IPS-15b (cell line): Measurements from ENCODE around the gene CENPC.

ENCODE experiments used
- H3K27me3 ChIP-seq: one replicate; pipeline ENCODE4 v1.6.1; 2013; ENCODE audit warnings: low read length; ENCODE audit not compliant: control insufficient read depth, insufficient read depth
- H3K36me3 ChIP-seq: one replicate; pipeline ENCODE4 v1.6.1; 2013; ENCODE audit warnings: low read length; ENCODE audit not compliant: control insufficient read depth, insufficient read depth
- H3K4me1 ChIP-seq: one replicate; pipeline ENCODE4 v1.6.1; 2013; ENCODE audit warnings: mild to moderate bottlenecking, low read length; ENCODE audit not compliant: control insufficient read depth, insufficient read depth
- H3K4me3 ChIP-seq: one replicate; pipeline ENCODE4 v1.5.1; 2013; ENCODE audit warnings: low read depth, low read length
- H3K9ac ChIP-seq: one replicate; pipeline ENCODE4 v1.6.1; 2013; ENCODE audit warnings: low read depth, mild to moderate bottlenecking, low read length
- H3K9me3 ChIP-seq: one replicate; pipeline ENCODE4 v1.6.1; 2013; ENCODE audit warnings: mild to moderate bottlenecking, low read length; ENCODE audit not compliant: control insufficient read depth, insufficient read depth

Gene CENPC

DNA sequence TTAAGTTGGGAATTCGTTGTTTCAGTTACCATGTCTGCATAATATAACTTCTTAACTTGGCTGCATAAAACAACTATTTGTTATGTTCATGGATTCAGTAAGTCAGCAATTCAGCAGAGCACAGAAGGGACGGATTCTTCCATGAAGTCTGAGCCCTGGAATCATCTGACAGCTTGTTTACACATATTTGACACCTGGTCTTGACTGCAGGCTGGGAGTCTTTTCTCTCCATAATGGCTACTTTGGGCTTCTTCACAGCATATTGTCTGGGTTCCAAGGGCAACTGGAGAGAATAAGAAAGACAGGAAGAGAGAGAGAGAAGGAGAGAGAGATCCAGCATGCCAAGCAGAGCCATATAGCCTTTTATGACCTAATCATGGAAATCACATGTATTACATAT lies 23.1 kb downstream of the CENPC start:
- Histone ChIP-seq H3K36me3 (no peaks in the 10 kb centered on the region), H3K9ac (no peak overlapping the region), H3K9me3 (no peaks in the 10 kb centered on the region), H3K27me3 (no peaks in the 10 kb centered on the region), H3K4me1 (no peaks in the 10 kb centered on the region), H3K4me3 (no peak overlapping the region)

DNA sequence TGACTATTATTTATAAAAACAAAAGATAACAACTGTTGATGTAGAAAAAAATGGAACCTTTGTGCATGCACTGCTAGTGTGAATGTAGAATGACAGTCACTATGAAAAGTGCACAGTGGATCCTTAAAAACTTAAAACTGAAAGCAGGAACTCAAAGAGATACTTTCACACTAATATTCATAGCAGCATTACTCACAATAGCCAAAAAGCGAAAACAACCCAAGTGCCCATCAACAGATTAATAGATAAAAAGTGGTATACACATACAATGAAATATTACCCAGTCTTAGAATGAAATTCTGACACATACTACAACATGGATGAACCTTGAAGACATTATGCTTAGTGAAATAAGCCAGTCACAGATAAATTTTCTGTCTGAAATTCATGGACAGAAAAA lies 23.8 kb downstream of the CENPC start:
- H3K4me3 ChIP-seq = no peak overlapping the region
- H3K36me3 ChIP-seq = no peaks in the 10 kb centered on the region
- no peaks in the 10 kb centered on the region for H3K9me3 ChIP-seq

DNA sequence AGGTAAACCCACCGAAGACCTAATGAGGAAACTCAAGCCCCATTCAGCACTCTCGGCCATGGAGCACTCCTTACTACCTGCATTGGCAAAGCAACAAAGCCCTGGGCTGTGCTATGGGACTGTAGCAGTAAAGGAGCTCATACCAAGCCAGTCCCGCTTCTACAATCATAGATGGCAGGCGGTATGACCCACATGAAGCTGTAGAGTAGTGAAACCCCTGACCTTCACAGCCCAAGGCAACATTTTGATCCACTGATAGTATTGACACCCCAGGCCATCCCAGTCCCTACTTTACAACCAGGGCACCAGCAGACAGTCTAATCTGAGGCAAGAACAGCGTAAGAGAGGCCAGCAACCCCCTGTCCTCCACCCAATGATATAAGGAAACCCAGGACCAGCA lies 25.2 kb downstream of the CENPC start:
- Histone ChIP-seq H3K27me3 (no peaks in the 10 kb centered on the region), H3K4me1 (no peaks in the 10 kb centered on the region), H3K4me3 (no peak overlapping the region), H3K9me3 (no peaks in the 10 kb centered on the region), H3K9ac (no peak overlapping the region), H3K36me3 (no peaks in the 10 kb centered on the region)

More for the DNA sequence above, 23.8 kb downstream of the CENPC start:
- H3K9ac ChIP-seq = no peak overlapping the region
- no peaks in the 10 kb centered on the region for H3K27me3 ChIP-seq
- no peaks in the 10 kb centered on the region for H3K4me1 ChIP-seq

DNA sequence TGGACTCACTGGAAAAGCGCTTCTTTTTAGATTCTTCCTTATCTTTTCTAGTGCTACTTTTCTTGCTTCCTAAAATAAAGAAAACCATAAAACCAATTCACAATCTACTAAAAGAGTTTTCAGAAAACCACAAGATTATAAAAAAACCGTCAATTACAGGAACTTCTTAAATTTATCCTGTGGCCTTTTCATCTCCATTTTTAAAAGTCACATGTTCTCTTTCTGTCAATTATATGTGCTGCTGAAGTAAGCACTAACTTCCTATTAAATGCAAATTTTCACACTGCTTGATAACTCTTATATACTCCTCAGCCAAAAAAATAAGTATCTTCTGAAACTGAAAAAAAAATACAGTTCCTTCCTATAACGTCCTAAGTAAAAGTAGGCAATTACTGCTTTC lies 32.8 kb downstream of the CENPC start:
- H3K4me3 ChIP-seq = no peak overlapping the region
- H3K27me3 ChIP-seq = no peaks in the 10 kb centered on the region
- no peaks in the 10 kb centered on the region for H3K4me1 ChIP-seq
- no peak overlapping the region for H3K9ac ChIP-seq
- H3K9me3 ChIP-seq = no peaks in the 10 kb centered on the region
- no peaks in the 10 kb centered on the region for H3K36me3 ChIP-seq

DNA sequence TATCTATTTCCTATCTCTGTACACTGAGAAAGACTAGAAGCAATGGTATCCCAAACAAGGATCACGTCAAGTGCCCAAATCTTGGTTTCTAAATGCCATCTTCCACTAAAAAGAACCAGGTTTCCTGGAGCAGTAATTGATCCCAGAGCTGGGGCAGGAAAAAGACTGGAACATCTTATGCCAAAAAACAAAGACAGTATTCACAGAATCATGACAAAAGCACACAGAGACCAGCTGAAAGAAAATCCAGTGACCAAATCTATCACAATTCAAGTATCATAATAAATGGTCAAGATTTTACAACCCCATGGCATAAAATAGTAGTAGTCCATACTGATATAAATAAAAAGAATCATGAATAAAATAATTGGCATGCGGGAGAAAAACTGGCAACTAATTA lies 44.9 kb downstream of the CENPC start:
- Histone ChIP-seq H3K4me1 (no peaks in the 10 kb centered on the region), H3K9me3 (no peaks in the 10 kb centered on the region), H3K9ac (no peak overlapping the region), H3K27me3 (no peaks in the 10 kb centered on the region), H3K4me3 (no peak overlapping the region), H3K36me3 (no peaks in the 10 kb centered on the region)

DNA sequence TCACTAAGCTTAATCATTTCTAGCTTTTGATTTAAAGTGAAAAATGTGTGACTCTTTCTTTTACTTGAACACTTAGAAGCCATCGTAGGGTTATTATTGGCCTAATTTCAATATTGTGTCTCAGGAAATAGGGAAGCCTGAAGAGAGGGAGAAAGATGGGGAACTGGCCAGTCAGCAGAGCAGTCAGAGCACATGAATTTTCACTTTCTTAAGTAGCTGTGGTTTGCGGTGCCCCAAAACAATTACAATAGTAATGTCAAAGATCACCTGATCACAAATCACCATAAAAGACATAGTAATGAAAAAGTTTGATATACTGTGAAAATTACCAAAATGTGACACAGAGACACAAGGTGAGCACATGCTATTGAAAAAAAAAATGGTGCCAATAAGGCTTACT lies 45.5 kb downstream of the CENPC start:
- Histone ChIP-seq H3K9ac (no peak overlapping the region), H3K9me3 (no peaks in the 10 kb centered on the region), H3K27me3 (no peaks in the 10 kb centered on the region), H3K4me3 (no peak overlapping the region), H3K4me1 (no peaks in the 10 kb centered on the region), H3K36me3 (no peaks in the 10 kb centered on the region)

DNA sequence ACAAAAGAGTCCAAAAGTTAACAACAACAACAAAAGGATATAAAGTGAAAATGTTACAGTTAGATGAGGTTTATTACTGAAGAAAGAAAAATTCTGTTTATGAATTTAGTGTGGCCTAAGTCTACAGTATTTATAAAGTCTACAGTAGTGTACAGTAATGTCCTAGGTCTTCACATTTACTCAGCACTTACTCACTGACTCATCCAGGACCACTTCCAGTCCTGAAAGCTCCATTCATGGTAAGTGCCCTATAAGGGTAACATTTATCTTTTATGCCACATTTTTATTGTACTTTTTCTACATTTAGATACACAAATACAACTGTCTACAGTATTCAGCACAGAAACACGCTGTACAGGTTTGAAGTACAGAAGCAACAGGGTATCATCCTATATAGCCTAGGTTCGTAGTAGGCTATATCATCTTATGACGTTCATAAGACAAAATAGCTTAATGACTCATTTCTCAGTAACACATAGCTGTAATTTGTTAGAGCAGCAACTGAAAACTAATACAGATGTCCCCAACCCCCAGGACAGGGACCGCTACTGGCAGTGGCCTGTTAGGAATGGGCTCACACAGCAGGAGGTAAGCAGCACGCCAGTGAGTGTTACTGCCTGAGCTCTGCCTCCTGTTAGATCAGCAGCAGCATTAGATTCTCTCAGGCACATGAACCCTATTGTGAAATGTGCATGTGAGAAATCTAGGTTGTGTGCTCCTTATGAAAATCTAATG lies 61.3 kb downstream of the CENPC start:
- no peak overlapping the region for H3K4me3 ChIP-seq
- no peaks in the 10 kb centered on the region for H3K36me3 ChIP-seq
- H3K4me1 ChIP-seq = no peaks in the 10 kb centered on the region
- H3K27me3 ChIP-seq = no peaks in the 10 kb centered on the region
- H3K9ac ChIP-seq = no peak overlapping the region
- H3K9me3 ChIP-seq = no peaks in the 10 kb centered on the region

DNA sequence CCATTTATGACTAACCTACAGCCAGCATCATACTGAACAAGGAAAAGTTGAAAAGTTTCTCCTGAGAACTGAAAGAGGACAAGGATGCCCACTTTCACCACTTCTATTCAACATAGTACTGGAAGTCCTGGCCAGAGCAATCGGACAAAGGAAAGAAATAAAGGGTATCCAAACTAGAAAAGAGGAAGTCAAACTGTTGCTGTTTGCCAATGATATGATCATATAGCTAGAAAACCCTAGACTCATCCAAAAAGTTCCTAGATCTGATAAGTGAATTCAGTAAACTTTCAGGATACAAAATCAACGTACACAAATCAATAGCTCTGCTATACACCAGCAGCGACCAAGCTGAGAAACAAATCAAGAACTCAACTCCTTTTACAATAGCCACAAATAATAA lies 64.5 kb downstream of the CENPC start:
- peaks cover 2% of the 10 kb centered on the region for H3K36me3 ChIP-seq
- peaks cover 7% of the 10 kb centered on the region for H3K4me1 ChIP-seq
- H3K9me3 ChIP-seq = no peaks in the 10 kb centered on the region
- H3K4me3 ChIP-seq = no peak overlapping the region
- no peak overlapping the region for H3K9ac ChIP-seq
- H3K27me3 ChIP-seq = no peaks in the 10 kb centered on the region

DNA sequence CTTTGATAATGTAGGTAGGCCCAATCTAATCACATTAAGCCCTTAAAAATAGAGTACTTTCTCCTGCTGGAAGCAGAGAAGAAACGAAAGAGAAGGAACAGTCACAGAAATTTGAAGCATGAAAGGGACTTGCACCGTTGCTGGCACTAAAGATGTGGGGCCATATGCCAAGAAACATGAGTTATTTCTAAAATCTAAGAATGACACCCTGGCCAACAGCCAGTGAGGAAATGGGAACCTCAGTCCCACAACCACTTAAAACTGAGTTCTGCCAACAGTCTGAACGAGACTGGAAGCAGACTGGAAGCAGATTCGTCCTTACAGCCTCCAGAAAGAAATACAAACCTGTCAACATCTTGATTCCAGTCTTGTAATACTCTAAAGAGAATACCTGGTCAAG lies 70.1 kb downstream of the CENPC start:
- Histone ChIP-seq H3K36me3 (peaks cover 4% of the 10 kb centered on the region), H3K9me3 (no peaks in the 10 kb centered on the region), H3K27me3 (no peaks in the 10 kb centered on the region), H3K4me1 (peaks cover 7% of the 10 kb centered on the region), H3K9ac (no peak overlapping the region), H3K4me3 (no peak overlapping the region)

DNA sequence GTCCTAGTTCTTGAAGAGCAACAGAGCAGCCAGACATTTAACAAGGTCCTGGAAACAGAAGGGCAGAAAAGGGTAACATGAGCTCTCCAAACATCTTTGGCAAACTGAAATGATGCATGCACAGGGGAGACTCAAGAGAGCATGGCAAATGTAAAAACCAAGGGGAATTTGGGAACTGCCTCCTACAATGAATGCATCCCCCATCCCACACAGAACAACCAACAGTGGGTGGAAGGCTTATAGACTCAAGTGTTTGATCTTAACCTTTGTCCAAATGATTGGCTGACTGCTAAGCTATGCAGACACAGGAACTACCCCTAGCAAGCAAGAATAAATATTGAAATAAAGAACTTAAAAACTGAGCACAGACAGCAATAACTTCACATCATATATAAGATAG lies 74.4 kb downstream of the CENPC start:
- Histone ChIP-seq H3K4me3 (no peak overlapping the region), H3K27me3 (no peaks in the 10 kb centered on the region), H3K36me3 (peaks cover 2% of the 10 kb centered on the region), H3K9ac (no peak overlapping the region), H3K9me3 (no peaks in the 10 kb centered on the region), H3K4me1 (no peaks in the 10 kb centered on the region)

DNA sequence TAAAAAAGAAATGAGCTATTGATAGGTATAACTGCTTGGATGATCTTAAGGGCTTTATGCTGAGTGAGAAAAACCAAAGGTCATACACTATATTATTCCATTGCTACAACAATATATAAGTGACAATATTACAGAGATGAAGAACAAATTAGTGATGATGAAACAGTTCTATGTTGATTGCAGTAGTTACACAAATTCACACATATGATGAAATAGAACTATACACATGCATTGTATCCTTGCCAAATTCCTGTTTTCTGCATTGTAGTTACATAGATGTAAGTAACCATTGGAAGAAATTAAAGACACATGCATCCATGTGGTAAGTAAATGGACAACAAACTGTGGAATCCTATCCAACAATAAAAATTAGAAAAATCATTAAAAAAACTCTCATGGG lies 76.5 kb downstream of the CENPC start:
- no peaks in the 10 kb centered on the region for H3K27me3 ChIP-seq
- no peaks in the 10 kb centered on the region for H3K4me1 ChIP-seq
- H3K4me3 ChIP-seq = no peak overlapping the region
- H3K9me3 ChIP-seq = no peaks in the 10 kb centered on the region
- H3K9ac ChIP-seq = no peak overlapping the region
- H3K36me3 ChIP-seq = no peaks in the 10 kb centered on the region

DNA sequence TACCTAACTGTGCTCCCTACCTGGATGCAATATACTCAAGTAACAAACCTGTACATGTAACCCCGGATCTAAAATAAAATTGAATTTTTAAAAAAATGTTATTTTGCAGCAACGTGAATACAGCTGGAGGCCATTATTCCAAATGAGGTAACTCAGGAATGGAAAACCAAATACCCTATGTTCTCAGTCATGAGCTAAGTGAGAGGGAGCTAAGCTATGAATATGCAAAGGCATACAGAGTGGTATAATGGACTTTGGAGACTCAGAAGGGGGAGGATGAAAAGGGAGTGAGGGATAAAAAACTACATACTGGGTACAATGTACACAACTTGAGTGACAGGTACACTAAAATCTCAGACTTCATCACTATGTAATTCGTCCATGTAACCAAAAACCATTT lies 78.6 kb downstream of the CENPC start:
- H3K9ac ChIP-seq = no peak overlapping the region
- no peaks in the 10 kb centered on the region for H3K27me3 ChIP-seq
- H3K9me3 ChIP-seq = no peaks in the 10 kb centered on the region
- no peak overlapping the region for H3K4me3 ChIP-seq
- H3K36me3 ChIP-seq = no peaks in the 10 kb centered on the region
- no peaks in the 10 kb centered on the region for H3K4me1 ChIP-seq
